AML-193 (cell line): Measurements from ENCODE around the gene BBLN.

Experiments used
- DNase-seq, 2 experiments: peaks; one replicate each; lab custom pipeline; 2025; lab: John Stamatoyannopoulos, UW

BBLN gene

GRCh38 chr9:128145536-128145935 lies 14.5 kb upstream of the BBLN start:
- no peak for DNase-seq

DNA sequence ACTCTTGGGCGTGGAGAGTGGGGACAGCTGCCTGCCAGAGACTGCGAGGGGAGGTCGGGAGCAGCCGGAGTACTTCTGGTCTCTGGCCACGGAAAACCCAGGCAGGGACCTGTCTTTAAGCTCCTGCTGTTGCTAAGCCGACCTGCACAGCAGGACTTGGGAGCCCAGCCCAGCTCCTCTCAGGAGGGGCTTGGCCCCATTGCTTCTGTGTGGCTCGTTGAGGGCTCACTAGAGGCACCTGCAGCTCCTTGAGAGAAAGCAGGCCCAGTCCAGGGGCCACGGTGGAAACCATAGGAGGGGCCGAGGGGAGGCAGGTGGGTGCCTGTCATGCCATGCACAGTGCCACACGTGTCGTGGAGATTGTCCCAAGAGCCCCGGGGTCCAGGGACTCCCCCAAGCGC lies 14.1 kb upstream of the BBLN start:
- DNase-seq: no peak

DNA sequence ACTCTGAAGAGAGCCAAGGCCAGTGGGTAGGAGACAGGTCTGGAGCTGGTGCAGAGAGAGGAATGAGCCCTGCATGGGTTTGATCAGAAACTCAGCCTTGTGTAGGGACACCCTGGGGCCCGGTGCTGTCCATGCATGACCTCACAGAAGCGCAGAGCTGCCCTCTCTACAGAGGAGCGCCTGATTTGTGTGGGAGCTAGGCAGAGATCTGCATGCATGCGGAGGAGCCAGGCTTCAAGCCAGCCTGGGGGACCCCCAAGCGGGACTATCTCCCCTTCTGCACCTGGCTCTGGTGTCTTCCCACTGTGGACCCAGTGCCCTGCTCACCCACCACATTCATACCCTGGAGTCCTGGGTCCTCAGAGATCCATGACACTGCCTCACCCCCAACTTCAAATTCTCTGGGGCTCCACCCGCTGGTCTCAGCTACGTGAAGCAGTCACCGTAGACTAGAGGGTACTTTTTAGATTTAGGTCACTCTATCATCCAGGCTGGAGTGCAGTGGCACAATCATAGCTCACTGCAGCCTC lies 13.4 kb upstream of the BBLN start:
- DNase-seq: no peak

DNA sequence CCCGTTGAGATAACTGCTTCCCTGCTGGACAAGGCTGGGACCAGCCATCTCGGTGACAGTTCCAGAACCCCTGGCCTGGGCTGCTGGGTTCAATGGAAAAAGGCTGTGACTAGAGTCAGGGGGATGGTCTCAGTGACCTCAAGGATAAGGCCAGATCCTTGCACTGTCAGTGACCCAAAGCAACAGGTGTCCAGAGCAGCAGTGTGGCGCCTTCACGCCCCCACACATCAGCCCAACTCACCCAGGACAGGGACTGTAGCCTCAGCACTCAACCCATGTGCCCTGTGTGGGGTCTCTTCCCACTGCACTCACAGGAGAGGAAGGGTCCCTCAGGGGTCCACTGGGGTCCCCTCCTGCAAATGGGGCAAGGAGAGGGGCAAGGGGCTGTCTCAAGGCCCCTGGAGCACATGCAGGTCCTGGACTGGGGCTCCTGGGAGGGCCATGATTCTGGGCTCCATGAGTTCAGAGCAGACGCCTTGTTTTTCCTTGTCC lies 11.5 kb upstream of the BBLN start:
- DNase-seq: no peak

DNA sequence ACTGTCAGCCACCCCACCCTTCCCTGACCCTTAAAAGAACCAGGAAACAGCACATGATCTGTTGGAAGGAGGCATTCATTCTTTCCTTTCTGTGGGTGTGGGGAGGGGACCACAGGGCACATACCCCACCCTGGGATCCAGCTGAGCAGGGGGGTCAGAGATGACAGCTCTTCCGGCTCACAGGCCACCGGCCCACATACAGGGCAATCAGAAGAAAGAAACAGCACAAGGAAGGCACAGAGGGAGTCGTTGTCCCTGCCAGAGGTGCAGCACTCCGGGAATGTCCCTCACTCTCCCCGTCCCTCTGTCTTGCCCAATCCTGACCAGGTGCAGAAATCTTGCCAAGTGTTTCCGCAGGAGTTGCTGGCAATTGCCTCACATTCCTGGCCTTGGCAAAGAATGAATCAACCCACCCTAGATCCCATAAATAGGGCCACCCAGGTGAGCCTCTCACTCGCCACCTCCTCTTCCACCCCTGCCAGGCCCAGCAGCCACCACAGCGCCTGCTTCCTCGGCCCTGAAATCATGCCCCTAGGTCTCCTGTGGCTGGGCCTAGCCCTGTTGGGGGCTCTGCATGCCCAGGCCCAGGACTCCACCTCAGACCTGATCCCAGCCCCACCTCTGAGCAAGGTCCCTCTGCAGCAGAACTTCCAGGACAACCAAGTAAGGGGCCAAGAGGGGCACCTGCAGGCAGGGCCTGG lies 10.9 kb upstream of the BBLN start, which contains the start of gene LCN2:
Gene LCN2, plus strand, starts transcription at position 453 of the 701 bp plus-strand sequence. Its CDS starts 73 bp downstream, at position 526.
- DNase-seq: no peak

DNA sequence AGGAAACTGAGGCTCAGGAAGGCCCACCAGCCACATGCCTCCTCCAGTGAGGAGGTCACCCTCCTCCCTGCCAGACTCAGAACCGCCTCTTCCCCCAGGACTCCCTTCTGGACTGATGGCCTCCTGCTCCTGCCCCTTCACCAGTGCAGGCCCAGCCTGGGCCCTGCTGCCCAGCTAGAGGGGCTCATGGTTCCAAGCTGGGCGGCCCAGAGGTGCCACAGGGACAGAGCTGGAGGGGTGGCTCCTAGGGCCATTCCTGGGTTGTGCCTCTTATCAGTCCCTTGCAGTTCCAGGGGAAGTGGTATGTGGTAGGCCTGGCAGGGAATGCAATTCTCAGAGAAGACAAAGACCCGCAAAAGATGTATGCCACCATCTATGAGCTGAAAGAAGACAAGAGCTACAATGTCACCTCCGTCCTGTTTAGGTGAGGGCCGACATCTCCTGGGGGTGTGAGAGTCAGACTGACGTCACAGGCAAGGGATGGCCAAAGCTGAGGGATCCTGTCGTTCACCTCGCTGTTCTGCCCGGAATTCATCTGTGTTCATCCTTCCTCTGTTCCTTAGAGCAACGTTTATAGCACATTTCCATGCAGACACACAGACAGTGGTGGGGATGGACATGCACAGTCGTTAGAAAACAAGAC lies 10.0 kb upstream of the BBLN start:
- no peak for DNase-seq

GRCh38 chr9:128150594-128151308 lies 9.3 kb upstream of the BBLN start:
- DNase-seq: peak in 1 of 2 experiments; percentile 12

DNA sequence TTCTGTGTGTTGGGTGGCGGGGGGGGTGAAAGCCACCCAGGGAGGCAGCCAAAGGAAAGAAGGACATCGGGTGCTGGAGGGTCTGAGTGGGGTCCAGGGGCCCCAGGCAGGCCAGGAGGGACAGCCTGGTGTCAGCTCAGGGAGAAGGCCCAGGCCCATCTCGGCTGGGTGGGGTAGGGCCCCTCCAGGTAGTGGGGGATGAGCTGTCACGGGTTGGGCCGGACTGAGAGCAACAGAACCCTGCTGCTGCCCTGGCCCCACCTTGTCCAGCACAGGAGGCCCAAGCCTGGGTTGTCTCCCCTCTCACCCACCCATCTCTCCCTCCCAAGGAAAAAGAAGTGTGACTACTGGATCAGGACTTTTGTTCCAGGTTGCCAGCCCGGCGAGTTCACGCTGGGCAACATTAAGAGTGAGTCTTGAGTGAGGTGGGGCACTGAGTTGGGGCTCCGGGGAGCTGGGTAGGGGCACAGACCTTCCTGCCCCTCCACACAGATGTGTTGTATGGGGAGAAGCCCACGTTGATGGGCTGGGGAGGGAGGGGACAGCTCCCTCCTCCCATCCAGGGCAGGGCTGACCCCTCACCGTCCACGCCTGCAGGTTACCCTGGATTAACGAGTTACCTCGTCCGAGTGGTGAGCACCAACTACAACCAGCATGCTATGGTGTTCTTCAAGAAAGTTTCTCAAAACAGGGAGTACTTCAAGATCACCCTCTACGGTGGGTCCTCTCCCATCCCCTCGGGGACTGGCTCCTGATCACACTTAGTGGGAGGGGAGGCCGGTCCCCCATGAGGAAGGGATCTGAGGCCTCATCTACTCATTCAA lies 8.5 kb upstream of the BBLN start:
- no peak for DNase-seq

DNA sequence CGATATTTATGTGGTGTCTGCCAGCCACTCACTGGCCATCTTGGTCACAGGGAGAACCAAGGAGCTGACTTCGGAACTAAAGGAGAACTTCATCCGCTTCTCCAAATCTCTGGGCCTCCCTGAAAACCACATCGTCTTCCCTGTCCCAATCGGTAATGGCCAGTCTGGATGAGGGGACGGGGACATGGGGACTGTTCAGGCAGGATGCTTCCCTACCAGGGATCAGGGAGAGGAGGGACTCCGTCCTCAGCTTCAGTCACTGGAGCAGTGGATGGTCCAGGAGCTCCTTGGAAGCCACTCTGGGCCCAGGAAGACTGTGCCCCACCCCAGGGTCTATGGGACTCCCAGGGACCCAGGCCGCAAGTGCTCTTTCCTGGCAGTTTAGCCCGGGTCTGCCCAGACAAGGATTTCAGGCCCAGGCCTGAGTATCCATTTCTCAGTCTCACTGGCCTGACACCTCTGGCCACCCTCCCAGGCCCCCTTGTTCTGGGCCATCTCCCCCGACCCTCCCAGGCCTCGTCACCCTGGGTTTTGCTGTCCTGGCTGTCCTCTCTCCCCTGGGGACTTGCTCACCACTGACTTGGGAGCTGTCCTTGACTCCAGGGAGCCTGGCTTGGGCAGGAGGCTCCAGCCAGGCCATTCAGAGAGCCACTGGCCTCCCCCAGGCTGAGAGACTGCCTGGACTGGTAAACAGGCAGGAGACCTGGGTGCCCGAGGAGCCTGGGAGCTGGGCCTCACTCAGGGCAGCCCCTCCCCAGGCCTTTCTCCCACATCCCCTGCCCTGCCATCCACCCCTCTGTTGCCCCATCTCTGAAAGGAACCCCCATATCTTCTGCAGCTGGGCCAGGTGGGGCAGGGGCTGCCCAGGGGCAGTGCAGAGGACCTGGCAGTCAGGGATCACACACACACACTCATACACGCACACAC lies 7.7 kb upstream of the BBLN start:
- DNase-seq: no peak

GRCh38 chr9:128153060-128153946 lies 6.8 kb upstream of the BBLN start:
- no peak for DNase-seq

DNA sequence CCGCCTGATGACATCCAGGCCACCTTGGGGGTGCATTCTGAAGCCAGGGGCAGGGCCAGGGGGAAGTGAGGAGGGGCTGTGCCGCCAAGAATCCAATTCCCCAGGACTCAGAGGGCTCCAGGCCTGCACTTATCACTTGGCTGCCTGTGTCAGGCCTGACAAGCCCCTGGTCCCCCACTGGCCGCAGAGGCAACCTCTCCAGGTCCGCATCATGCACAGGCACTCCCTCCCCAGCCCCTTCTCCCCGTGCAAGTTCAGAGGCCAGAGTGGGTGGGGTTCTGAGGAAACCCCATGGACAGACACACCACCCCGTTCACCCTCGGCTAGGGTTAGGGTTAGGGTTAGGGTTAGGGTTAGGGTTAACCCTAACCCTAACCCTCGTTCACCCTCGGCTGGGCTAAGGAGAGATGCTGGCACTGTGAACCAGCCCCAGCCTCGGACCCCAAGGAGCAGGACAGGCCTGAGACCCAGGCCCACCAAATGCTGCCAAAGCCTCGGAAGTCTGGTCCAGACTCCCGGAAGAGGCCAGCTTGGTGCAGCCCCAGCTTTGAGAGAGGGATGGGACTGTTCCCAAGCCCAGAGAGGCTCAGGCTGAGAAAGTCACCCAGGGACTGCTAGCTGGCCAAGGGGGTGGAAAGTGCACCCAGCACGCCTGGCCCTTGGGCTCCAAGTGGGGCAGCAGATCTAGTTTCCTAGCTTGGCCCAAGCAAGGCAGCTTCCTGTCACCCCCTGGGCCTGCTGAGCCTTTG lies 5.9 kb upstream of the BBLN start:
- DNase-seq: no peak

- no peak for DNase-seq
Measured at GRCh38 chr9:128155736-128156500, 4.1 kb upstream of the BBLN start.

DNA sequence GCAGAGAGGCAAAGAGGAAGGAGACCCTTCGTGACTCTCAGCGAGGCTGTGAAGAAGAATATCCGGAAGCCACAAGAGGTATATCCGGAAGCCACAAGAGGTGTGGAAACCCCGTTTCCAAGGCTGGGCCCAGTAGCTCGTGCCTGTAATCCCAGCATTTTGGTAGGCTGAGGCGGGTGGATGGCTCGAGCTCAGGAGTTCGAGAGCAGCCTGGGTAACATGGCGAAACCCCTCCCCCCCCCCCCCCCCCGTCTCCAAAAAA lies 612 bp upstream of the BBLN start:
- peak; percentile 82 to 84 for DNase-seq

DNA sequence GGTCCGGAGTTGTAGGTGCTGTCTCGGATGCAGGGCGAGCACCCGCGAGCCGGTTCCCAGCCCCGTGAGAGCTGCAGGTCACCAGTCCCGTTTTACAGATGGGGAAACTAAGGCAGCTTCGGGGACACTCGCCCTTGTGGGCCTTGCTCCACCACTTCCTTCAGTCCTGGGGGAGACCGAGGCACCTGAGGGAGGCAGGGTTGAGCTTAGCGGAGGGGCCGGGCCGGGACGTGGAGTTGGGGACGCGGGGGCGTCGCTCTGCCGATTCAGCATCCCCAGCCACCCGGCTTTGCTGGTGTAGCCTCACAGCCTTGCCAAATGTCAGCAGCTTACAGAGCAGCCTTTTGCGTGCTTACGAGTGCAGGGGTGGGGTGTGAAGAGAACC lies 530 bp downstream of the BBLN start:
- no peak for DNase-seq

DNA sequence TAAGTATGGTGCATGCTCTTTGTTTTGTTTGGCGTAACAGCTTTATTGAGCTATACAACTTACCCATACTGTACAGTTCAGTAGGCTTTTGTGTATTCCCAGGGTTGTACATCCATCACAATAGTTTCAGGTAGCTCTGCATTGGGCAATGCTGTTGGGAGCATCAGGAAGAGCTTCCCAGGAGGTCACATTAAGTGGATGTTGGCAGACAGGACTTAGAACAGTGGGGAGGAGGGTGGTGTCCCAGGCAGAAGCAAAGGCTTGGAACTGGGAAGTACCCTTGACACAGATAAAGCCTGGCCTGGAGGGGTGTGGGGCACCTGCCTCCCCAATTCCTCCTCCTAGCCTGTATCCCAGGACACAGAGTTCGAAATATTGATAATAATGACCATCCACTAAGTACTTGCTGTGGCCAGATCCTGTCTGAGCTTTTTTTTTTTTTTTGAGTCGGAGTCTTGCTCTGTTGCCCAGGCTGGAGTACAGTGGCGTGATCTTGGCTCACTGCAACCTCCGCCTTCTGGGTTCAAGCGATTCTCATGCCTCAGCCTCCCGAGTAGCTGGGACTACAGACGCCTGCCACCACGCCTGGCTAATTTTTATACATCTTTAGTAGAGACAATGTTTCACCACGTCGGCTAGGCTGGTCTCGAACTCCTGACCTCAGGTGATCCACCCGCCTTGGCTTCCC lies 1.3 kb downstream of the BBLN start:
- DNase-seq: no peak

DNA sequence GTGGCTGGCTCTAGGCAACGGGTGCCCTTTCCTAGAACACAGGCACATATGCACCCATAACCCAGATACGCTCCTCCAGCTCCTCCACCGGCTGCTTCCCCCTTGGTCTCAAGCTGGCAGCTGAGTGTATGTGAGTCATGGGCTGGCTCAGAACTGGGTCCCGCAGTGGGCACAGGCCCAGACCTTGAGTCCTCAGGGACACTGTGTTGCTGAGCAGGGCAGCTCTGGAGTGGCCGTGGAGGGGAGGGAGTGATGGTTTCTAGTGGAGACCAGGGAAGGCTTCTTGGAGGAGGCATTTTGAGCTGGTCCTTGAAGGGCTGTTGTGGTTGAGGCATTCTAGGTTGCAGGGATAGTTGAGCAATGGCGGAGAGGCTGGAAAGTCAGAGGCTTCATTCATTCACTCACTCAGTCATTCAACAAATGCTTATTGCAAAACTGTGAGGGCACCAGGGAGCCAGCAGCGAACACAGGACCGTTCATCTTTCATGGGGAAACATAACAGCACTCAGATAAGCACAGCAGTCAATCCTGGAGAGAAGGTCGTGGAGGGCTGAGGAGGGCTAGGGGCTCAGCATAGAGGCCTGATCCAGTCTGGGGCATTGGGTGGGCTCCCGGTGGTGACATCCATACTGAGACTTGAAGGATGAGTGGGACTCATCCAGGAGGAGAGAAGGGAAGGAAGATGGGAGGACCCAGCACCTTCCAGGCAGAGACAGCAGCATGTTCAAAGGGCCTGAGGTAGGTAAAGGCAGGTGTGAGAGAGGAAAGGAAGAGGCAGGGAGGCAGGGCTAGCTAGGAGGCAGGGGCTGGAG lies 2.4 kb downstream of the BBLN start:
- DNase-seq: no peak

- no peak for DNase-seq
Measured at GRCh38 chr9:128163027-128163515, 3.0 kb downstream of the BBLN start.
